H1 (cell line): ENCODE results near the gene TLNRD1. TPM values are rescaled to one million over a fixed set of nuclear protein-coding genes. Genes with fewer than 3 reads are reported as not detected.

Experiments used
- CTCF ChIA-PET: fragments of 300-600 bp; sonication (Branson Sonifier 250); formaldehyde crosslinking; loops from one replicate; lab custom pipeline; 2021; ENCODE audit not compliant: partially characterized antibody; lab: Charles Lee
- POLR2A ChIA-PET: fragments of 300-600 bp; sonication (Branson Sonifier 250); formaldehyde crosslinking; loops from one replicate; lab custom pipeline; 2021; ENCODE audit warnings: inconsistent platforms; ENCODE audit not compliant: partially characterized antibody; lab: Charles Lee
- DNase-seq, 2 experiments: peaks; one replicate each; pipeline versions ENCODE4 v3.0.0 to v3.0.0-alpha.2; 2010 to 2022; ENCODE audit warnings: low spot score in 2 of 2, low read depth in 1 of 2, mixed read lengths in 1 of 2
- FAIRE-seq: peaks from 2 replicates; lab custom pipeline; 2011; peaks lifted over from hg19 to GRCh38; lab: Jason Lieb, UNC
- H2AFZ ChIP-seq: 2 replicates; pipeline ENCODE4 v1.8.1; 2012; ENCODE audit warnings: low read length, inconsistent platforms
- H2AK5ac ChIP-seq: 2 replicates; pipeline ENCODE4 v1.6.1; 2013; ENCODE audit warnings: low read depth, low read length
- H2BK120ac ChIP-seq: replicated peaks from 2 replicates; pipeline ENCODE3; 2013; ENCODE audit warnings: low read depth, low read length, inconsistent platforms
- H2BK12ac ChIP-seq: 2 replicates; pipeline ENCODE4 v1.6.1; 2013; ENCODE audit warnings: low read depth, low read length
- H2BK15ac ChIP-seq: 2 replicates; pipeline ENCODE4 v1.6.1; 2013; ENCODE audit warnings: low read length
- H2BK20ac ChIP-seq: 2 replicates; pipeline ENCODE4 v1.6.1; 2013; ENCODE audit warnings: low read length
- H2BK5ac ChIP-seq: 2 replicates; pipeline ENCODE4 v1.6.1; 2013; ENCODE audit warnings: low read depth, low read length
- H3K14ac ChIP-seq: 2 replicates; pipeline ENCODE4 v1.6.1; 2013; ENCODE audit warnings: inconsistent platforms; ENCODE audit not compliant: insufficient read length
- H3K18ac ChIP-seq: 2 replicates; pipeline ENCODE4 v1.6.1; 2013; ENCODE audit warnings: low read length; ENCODE audit errors: extremely low read depth
- H3K23ac ChIP-seq: 2 replicates; pipeline ENCODE4 v1.6.1; 2013; ENCODE audit warnings: inconsistent platforms; ENCODE audit not compliant: insufficient read length
- H3K23me2 ChIP-seq: 2 replicates; pipeline ENCODE4 v1.6.1; 2013; ENCODE audit warnings: low read depth, low read length
- H3K27ac ChIP-seq: 2 replicates; pipeline ENCODE4 v1.6.1; 2011; ENCODE audit warnings: low read depth, low read length, inconsistent platforms
- H3K27me3 ChIP-seq, 4 experiments: replicated peaks in 1 of 4; 1 replicate in 1 of 4; 2 replicates in 3 of 4; pipeline versions ENCODE4 v1.6.1 to v1.8.1; 2011 to 2013; ENCODE audit warnings: low read length in 3 of 4, mild to moderate bottlenecking in 3 of 4, inconsistent platforms in 2 of 4, mixed read lengths in 2 of 4, moderate library complexity in 1 of 4; ENCODE audit not compliant: control insufficient read depth in 3 of 4, insufficient read depth in 3 of 4; ENCODE audit errors: extremely low read depth in 1 of 4
- H3K36me3 ChIP-seq, 4 experiments: 2 replicates each; pipeline versions ENCODE4 v1.6.1 to v1.8.1; 2011 to 2013; ENCODE audit warnings: mild to moderate bottlenecking in 4 of 4, low read length in 3 of 4, moderate library complexity in 2 of 4, control low read depth in 1 of 4, inconsistent platforms in 1 of 4; ENCODE audit not compliant: insufficient read depth in 4 of 4, control insufficient read depth in 2 of 4
- H3K4ac ChIP-seq: replicated peaks from 2 replicates; pipeline ENCODE3; 2013; ENCODE audit warnings: low read length, low read depth, mixed read lengths, inconsistent platforms; ENCODE audit not compliant: insufficient read length
- H3K4me1 ChIP-seq, 4 experiments: replicated peaks in 1 of 4; 1 replicate in 1 of 4; 2 replicates in 3 of 4; pipeline versions ENCODE4 v1.6.1 to v1.8.1; 2011 to 2013; ENCODE audit warnings: low read length in 3 of 4, inconsistent platforms in 2 of 4, mixed read lengths in 1 of 4; ENCODE audit not compliant: insufficient read depth in 4 of 4, control insufficient read depth in 3 of 4
- H3K4me2 ChIP-seq, 2 experiments: 2 replicates each; pipeline versions ENCODE4 v1.6.1 to v1.8.1; 2011 to 2013; ENCODE audit warnings: low read depth in 2 of 2, low read length in 2 of 2, control low read depth in 1 of 2, inconsistent platforms in 1 of 2, mild to moderate bottlenecking in 1 of 2; ENCODE audit not compliant: insufficient read depth in 1 of 2
- H3K4me3 ChIP-seq, 4 experiments: fragments of 200-600, 300-600 bp in 1 of 4; sonication (generic), shearing (Covaris generic), sonication (Bioruptor Twin) in 1 of 4; 2 replicates each; pipeline versions ENCODE4 v1.5.1 to v1.8.1; 2011 to 2016; ENCODE audit warnings: low read length in 4 of 4, low read depth in 3 of 4, control low read depth in 2 of 4, inconsistent platforms in 2 of 4, mild to moderate bottlenecking in 2 of 4, mixed read lengths in 1 of 4, moderate library complexity in 1 of 4; ENCODE audit not compliant: insufficient read depth in 2 of 4; ENCODE audit errors: extremely low read depth in 1 of 4
- H3K56ac ChIP-seq: replicated peaks from 2 replicates; pipeline ENCODE3; 2013; ENCODE audit warnings: low read depth, mild to moderate bottlenecking, mixed read lengths, low read length, inconsistent platforms; ENCODE audit not compliant: insufficient read length
- H3K79me1 ChIP-seq: 2 replicates; pipeline ENCODE4 v1.6.1; 2013; ENCODE audit warnings: low read depth, low read length, control low read depth
- H3K79me2 ChIP-seq, 2 experiments: 2 replicates each; pipeline versions ENCODE4 v1.6.1 to v1.8.1; 2012 to 2013; ENCODE audit warnings: low read length in 2 of 2, mild to moderate bottlenecking in 2 of 2, inconsistent platforms in 1 of 2; ENCODE audit not compliant: insufficient read depth in 2 of 2, control insufficient read depth in 1 of 2
- H3K9ac ChIP-seq, 4 experiments: replicated peaks in 1 of 4; 1 replicate in 1 of 4; 2 replicates in 3 of 4; pipeline versions ENCODE4 v1.6.1 to v1.8.1; 2011 to 2013; ENCODE audit warnings: low read depth in 3 of 4, low read length in 3 of 4, control low read depth in 2 of 4, mild to moderate bottlenecking in 2 of 4, moderate library complexity in 2 of 4, inconsistent platforms in 1 of 4; ENCODE audit errors: extremely low read depth in 1 of 4
- H3K9me3 ChIP-seq, 2 experiments: 2 replicates each; pipeline versions ENCODE4 v1.6.1 to v1.8.1; 2012 to 2013; ENCODE audit warnings: mild to moderate bottlenecking in 2 of 2, moderate library complexity in 2 of 2, control low read depth in 1 of 2, inconsistent platforms in 1 of 2, low read depth in 1 of 2, low read length in 1 of 2, mixed read lengths in 1 of 2; ENCODE audit not compliant: insufficient read depth in 2 of 2
- H4K20me1 ChIP-seq, 2 experiments: replicated peaks in 1 of 2; 2 replicates each; pipeline versions ENCODE3 to v1.8.1; 2011 to 2013; ENCODE audit warnings: inconsistent platforms in 2 of 2, low read length in 2 of 2, mild to moderate bottlenecking in 1 of 2; ENCODE audit not compliant: insufficient read depth in 2 of 2, control insufficient read depth in 1 of 2
- H4K5ac ChIP-seq: 2 replicates; pipeline ENCODE4 v1.6.1; 2013; ENCODE audit warnings: low read length, low read depth, mixed read lengths, inconsistent platforms; ENCODE audit not compliant: insufficient read length
- H4K8ac ChIP-seq: 2 replicates; pipeline ENCODE4 v1.8.0; 2013; ENCODE audit warnings: mild to moderate bottlenecking, moderate library complexity, low read length, inconsistent platforms; ENCODE audit not compliant: insufficient read depth; ENCODE audit errors: extremely low read depth
- H4K91ac ChIP-seq: replicated peaks from 2 replicates; pipeline ENCODE3; 2013; ENCODE audit warnings: low read length, mixed read lengths, inconsistent platforms; ENCODE audit not compliant: insufficient read length
- CBX8 ChIP-seq: fragments of 300-800, 300-1000 bp; sonication (generic); IDR thresholded peaks from 2 replicates; pipeline ENCODE4 v1.7.1; 2016; ENCODE audit warnings: low read depth, low read length, borderline replicate concordance
- EGR1 ChIP-seq: IDR thresholded peaks from 2 replicates; pipeline ENCODE4 v1.6.1; 2011; ENCODE audit warnings: low read depth, low read length, borderline replicate concordance
- JUND ChIP-seq: IDR thresholded peaks from 2 replicates; pipeline ENCODE4 v1.6.1; 2011; ENCODE audit warnings: mild to moderate bottlenecking, improper control_type of control experiment, low read length
- MAFK ChIP-seq: IDR thresholded peaks from 2 replicates; pipeline ENCODE4 v1.6.1; 2012; ENCODE audit warnings: low read depth, mild to moderate bottlenecking, improper control_type of control experiment, low read length
- PHF8 ChIP-seq: fragments of 200-600 bp; sonication (generic); conservative IDR thresholded peaks from 2 replicates; pipeline ENCODE4 v1.7.1; 2012; ENCODE audit warnings: low read depth, mild to moderate bottlenecking, inconsistent platforms, low read length, moderate library complexity
- TAF1 ChIP-seq: IDR thresholded peaks from 2 replicates; pipeline ENCODE4 v1.6.1; 2011; ENCODE audit warnings: mild to moderate bottlenecking, low read depth, low read length
- TAF7 ChIP-seq: optimal IDR thresholded peaks from 2 replicates; pipeline ENCODE3; 2011; ENCODE audit warnings: low read depth, mild to moderate bottlenecking, inconsistent platforms, low read length, moderate library complexity, borderline replicate concordance
- YY1 ChIP-seq: IDR thresholded peaks from 2 replicates; pipeline ENCODE4 v1.6.1; 2011; ENCODE audit warnings: low read depth, mild to moderate bottlenecking, low read length
- WGBS, 2 experiments: shearing (Covaris generic) in 1 of 2; methylation state at CpG; one replicate each; pipeline versions ENCODE4 v1.1.6 to v1.1.7; 2013 to 2015; ENCODE audit warnings: low lambda C conversion rate in 2 of 2, mixed read lengths in 2 of 2, inconsistent platforms in 1 of 2, low coverage in 1 of 2, missing lambda C conversion rate in 1 of 2; ENCODE audit not compliant: insufficient replicate concordance in 2 of 2, insufficient coverage in 1 of 2, insufficient read length in 1 of 2; ENCODE audit errors: extremely low coverage in 1 of 2, missing lambda C conversion rate in 1 of 2; 5-methylcytosine and 5-hydroxymethylcytosine counted together
- polyA plus RNA-seq, 7 experiments: library from polyadenylated mRNA; depleted of rRNA in 3 of 7; stranded (reverse) in 5 of 7; unstranded in 2 of 7; fragments of >200 nt in 5 of 7; fragments of 200-250 nt in 2 of 7; gene quantifications; 1 replicate in 5 of 7; 2 replicates in 1 of 7; 4 replicates in 1 of 7; pipeline versions ENCODE4 v1.2.1 to v1.2.3, GENCODE V29; 2011 to 2013; ENCODE audit warnings: missing spikeins in 2 of 7, mixed read lengths in 2 of 7
- total RNA-seq: library from RNA; stranded (reverse); fragmentation: NEBNext Ultra II Directional; extraction: Animal tissue kit (Norgen Biotek cat#: 25700); gene quantifications from 2 replicates; pipeline ENCODE4 v1.2.1, GENCODE V29; 2021
- TF ChIP-seq, protein P1 (sequence below): IDR thresholded peaks from 2 replicates; pipeline ENCODE4 v1.6.1; 2012; ENCODE audit warnings: low read length, inconsistent platforms

The TLNRD1 gene
- total and polyA plus RNA-seq, 2 of the 8 experiments (the other 6 are each of a cell fraction or from before 2014, with no cell fraction given) = 12.2 to 20.5 TPM

DNA sequence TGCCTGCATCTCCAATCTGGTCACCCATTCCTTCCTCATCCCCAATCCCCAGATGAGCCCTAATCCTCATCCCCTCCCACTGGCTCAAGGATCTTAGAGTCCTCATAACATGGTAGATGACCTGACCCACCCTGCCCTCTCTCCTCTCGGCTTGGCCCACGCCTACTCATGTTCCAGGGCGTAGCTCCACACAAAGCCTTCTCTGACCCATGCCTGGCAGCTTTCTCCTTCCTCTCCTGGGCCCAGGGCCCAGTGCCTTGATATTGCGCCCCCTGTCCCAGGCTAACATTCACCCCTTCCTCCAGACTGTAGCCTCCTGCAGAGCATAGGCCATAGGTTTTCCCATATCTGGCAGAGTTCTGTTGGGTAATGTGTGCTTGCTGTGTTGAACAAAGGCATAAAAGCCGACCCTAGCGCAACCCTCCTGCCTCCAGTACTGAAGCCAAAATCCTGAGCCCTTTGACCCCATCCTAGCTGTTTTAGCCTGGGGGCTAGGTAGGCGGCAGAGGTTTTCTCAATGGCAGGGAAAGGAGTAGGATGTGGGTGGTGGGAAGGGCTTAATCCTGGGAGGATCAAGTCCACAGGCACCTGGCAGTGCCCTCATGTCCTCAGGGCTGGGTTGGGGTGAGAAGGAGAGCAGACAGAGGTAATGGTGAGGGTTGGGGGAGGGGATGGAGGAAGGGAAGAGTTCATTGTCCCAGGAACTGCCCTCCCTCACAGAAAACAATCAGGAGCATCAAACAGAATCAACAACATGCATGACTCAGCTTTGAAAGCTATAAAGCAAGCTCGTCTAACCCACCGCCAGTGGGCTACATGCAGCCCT lies 46.6 kb upstream of the TLNRD1 start:
- peak overlapping the region; percentile 34 for H4K91ac ChIP-seq
- peak overlapping the region; percentile 70 for H3K4ac ChIP-seq
- H3K27ac ChIP-seq = no peak overlapping the region; the same call in 1 of the 2 replicates
- DNase-seq (peak in 1 of 2 experiments; percentile 51), FAIRE-seq (peak; percentile 36)
- H3K18ac ChIP-seq = peak overlapping the region; percentile 89
- H3K79me2 ChIP-seq = no peaks in the 10 kb centered on the region
- no peaks in the 10 kb centered on the region for H3K27me3 ChIP-seq
- no peak overlapping the region for H3K14ac ChIP-seq
- ChIA-PET CTCF (interaction anchor here (0.6 to 9.0 kb wide), 13 partner anchors 12 to 387 kb away, joined by 3 to 71 read pairs (median 3); partner anchors contain the start of gene CEMIP), POLR2A (interaction anchor here (1.0 to 1.5 kb wide), 3 partner anchors 9 to 14 kb away, joined by 3 to 4 read pairs (median 3); no protein-coding TSS in a partner anchor)
- H2BK15ac ChIP-seq = 0 out of 2 replicates have a peak overlapping the region, but pooled peaks have one; percentile 31
- peak overlapping the region; percentile 91 for H2BK5ac ChIP-seq
- no peak overlapping the region; a peak in 1 of 7 replicates for H3K9ac ChIP-seq
- H3K23ac ChIP-seq = no peak overlapping the region
- H4K8ac ChIP-seq = peak overlapping the region; percentile 29; the same call in 1 of the 2 replicates
- peaks cover 0 to 16% (median 6%) of the 10 kb centered on the region in 4 experiments; a peak in 5 of 7 replicates for H3K4me1 ChIP-seq
- H4K20me1 ChIP-seq = no peaks in the 10 kb centered on the region
- peak overlapping the region; percentile 12 for H4K5ac ChIP-seq
- H3K23me2 ChIP-seq = no peaks in the 10 kb centered on the region
- no peak overlapping the region; a peak in 1 of 8 replicates for H3K4me3 ChIP-seq
- H3K36me3 ChIP-seq = peaks cover 0 to 15% (median 3%) of the 10 kb centered on the region in 4 experiments; a peak in 4 of 8 replicates
- H2BK120ac ChIP-seq = no peak overlapping the region
- no peak overlapping the region for H2AFZ ChIP-seq
- H3K9me3 ChIP-seq = no peaks in the 10 kb centered on the region
- H2AK5ac ChIP-seq = peak overlapping the region; percentile 93
- peak overlapping the region; percentile 94 for H2BK12ac ChIP-seq
- H3K4me2 ChIP-seq = peak overlapping the region in 1 of 2 experiments; percentile 57; a peak in 2 of 4 replicates
- peaks cover 7% of the 10 kb centered on the region for H3K79me1 ChIP-seq
- H2BK20ac ChIP-seq = peak overlapping the region; percentile 82; the same call in 1 of the 2 replicates
- 82% methylated on average over 9 of the region's 9 CpGs; no CpG with 5 or more reads in 1 of the 2 experiments for WGBS, 2 experiments
- H3K56ac ChIP-seq = no peak overlapping the region
- TF ChIP-seq PHF8 = no peak
- TF ChIP-seq YY1 = no peak
- TF ChIP-seq, protein P1, sequence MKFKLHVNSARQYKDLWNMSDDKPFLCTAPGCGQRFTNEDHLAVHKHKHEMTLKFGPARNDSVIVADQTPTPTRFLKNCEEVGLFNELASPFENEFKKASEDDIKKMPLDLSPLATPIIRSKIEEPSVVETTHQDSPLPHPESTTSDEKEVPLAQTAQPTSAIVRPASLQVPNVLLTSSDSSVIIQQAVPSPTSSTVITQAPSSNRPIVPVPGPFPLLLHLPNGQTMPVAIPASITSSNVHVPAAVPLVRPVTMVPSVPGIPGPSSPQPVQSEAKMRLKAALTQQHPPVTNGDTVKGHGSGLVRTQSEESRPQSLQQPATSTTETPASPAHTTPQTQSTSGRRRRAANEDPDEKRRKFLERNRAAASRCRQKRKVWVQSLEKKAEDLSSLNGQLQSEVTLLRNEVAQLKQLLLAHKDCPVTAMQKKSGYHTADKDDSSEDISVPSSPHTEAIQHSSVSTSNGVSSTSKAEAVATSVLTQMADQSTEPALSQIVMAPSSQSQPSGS = no peak
- no peak for TF ChIP-seq TAF1
- no peak for TF ChIP-seq JUND
- TF ChIP-seq CBX8 = no peak
- no peak for TF ChIP-seq TAF7
- TF ChIP-seq MAFK = peak; percentile 66
- TF ChIP-seq EGR1 = no peak
